Rectal smooth muscle tissue (tissue), 1 donor: ENCODE results near the gene GARIN5A.

Experiments
- H3K27ac ChIP-seq: one replicate; pipeline ENCODE4 v1.7.0; 2013; ENCODE audit warnings: low read depth, low read length, inconsistent platforms
- H3K27me3 ChIP-seq: one replicate; pipeline ENCODE4 v1.7.0; 2013; ENCODE audit warnings: low read length; ENCODE audit not compliant: control insufficient read depth, insufficient read depth
- H3K36me3 ChIP-seq: one replicate; pipeline ENCODE4 v1.7.0; 2013; ENCODE audit warnings: low read length; ENCODE audit not compliant: control insufficient read depth, insufficient read depth
- H3K4me1 ChIP-seq: one replicate; pipeline ENCODE4 v1.7.0; 2013; ENCODE audit warnings: low read length; ENCODE audit not compliant: control insufficient read depth, insufficient read depth
- H3K4me3 ChIP-seq: one replicate; pipeline ENCODE4 v1.7.0; 2013; ENCODE audit warnings: low read length
- H3K9ac ChIP-seq: one replicate; pipeline ENCODE4 v1.7.0; 2013; ENCODE audit warnings: low read length

GARIN5A gene

DNA sequence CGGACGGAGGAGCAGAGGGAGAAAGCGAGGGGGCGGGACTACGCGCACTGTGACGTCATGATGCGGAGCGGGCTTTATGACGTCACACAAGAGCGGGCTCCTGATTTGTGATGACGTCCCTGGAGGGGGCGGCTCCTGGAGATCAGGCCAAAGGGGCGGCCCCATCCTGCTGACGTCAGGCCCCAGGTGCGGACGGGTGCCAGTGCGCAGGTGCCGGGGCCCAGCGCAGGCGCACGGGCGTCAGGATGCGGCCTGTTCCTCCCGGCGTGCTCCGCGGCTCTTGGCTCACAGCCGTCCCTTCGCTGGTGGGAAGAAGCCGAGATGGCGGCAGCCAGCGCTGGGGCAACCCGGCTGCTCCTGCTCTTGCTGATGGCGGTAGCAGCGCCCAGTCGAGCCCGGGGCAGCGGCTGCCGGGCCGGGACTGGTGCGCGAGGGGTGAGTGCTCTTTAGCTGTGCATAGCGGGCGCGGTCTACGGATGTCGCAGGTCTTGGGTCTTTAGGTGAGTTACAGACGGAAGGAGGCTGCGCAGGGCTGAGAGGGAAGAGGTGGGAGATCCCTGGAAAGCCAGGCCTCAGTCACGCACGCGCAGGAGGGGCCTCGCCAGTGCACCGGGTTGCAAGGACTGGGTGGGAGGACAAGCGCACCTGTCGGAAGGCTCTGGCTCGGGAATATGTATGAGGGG lies at the start of gene GARIN5A, which contains the start of gene EMC10:
Gene GARIN5A (minus strand): TSS at position 625 of the 683 bp plus-strand sequence. CDS start 460 bp downstream, at position 165.
Gene EMC10 (plus strand): TSS at position 284 of the 683 bp plus-strand sequence. CDS start 38 bp downstream, at position 322.
- Histone ChIP-seq H3K4me1 (peaks cover 4% of the 10 kb centered on the region), H3K27ac (peak within 1 kb of the TSS; percentile 38), H3K9ac (peak within 1 kb of the TSS; percentile 47), H3K27me3 (no peaks in the 10 kb centered on the region), H3K4me3 (peak within 1 kb of the TSS; percentile 74), H3K36me3 (peaks cover 7% of the 10 kb centered on the region)

DNA sequence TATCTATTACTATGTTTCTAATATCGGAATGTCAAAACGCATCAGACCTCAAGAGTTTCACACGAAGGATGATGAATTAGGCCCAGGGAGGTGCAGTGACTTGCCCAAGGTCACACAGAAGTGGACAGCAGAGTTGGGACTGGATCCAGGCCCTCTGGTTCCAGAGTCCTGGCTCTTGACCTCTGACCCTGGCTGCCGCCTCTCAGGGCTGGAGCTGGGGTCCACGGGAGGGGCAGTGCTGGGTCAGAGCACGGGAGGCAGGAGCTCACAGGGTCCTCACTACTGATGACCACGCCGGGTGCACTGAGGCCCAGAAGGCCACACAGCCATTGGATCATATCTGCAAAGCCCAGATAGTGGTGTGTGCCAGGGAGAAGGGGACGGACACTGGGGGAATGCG lies 46.2 kb upstream of the GARIN5A start:
- H3K36me3 ChIP-seq: no peaks in the 10 kb centered on the region
- peaks cover 3% of the 10 kb centered on the region for H3K27me3 ChIP-seq
- H3K4me1 ChIP-seq: no peaks in the 10 kb centered on the region
- H3K9ac ChIP-seq: no peak overlapping the region
- H3K4me3 ChIP-seq: no peak overlapping the region
- no peak overlapping the region for H3K27ac ChIP-seq

DNA sequence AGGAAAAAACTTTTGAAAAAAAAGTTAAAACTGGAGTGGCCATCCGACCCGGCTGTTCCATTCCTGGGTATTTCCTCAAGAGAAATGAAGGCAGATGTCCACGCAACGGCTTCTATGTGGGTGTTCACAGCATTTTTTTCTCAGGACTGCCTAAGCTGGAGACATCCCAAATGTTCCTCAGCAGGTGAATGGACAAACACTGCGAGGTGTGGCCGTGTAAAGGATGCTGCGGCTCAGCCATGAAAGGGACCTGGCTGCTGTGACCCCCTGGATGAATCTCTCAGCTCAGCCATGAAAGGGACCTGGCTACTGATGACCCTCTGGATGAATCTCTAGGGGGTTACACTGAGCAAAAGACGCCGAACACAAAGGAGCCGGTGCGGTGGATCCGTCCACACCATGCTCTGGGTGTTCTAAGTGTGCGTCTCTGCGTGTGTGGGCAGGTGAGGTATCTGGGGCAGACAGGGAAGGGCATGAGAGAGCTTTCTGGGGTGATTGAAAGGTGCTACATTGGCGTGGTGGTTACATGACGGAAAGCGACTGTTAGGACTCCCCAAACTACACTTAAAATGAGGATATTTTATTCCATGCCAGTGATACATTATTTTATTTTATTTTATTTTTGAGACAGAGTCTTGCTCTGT lies 44.3 kb upstream of the GARIN5A start:
- Histone ChIP-seq H3K4me3 (no peak overlapping the region), H3K27ac (no peak overlapping the region), H3K9ac (no peak overlapping the region), H3K4me1 (no peaks in the 10 kb centered on the region), H3K27me3 (peaks cover 1% of the 10 kb centered on the region), H3K36me3 (no peaks in the 10 kb centered on the region)

DNA sequence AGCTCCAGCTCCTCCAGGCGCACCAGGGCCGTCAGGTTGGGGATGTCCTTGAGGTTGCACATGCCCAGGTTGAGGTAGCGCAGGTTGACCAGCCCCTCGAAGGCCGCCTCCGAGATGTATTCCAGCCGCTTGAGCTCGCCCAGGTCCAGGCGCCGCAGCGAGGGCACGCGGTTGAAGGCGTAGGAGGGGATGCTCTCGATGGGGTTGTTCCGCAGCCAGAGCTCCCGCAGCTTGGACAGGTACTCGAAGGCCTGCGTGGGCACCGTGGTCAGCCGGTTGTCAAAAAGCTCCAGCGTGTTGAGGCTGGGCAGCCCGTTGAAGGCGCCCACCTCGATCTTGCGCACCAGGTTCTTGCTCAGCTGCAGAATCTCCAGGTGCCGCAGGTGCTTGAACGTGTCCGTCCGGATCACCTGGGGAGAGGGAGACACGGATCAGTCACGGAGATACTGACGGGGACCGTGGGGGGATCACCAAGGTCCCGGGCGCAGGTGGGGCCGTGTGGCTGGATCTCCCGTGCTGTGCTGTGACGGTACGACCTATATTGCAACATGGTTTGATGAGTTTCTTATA lies 42.4 kb upstream of the GARIN5A start:
- Histone ChIP-seq H3K27ac (no peak overlapping the region), H3K4me3 (no peak overlapping the region), H3K36me3 (no peaks in the 10 kb centered on the region), H3K9ac (no peak overlapping the region), H3K27me3 (peaks cover 7% of the 10 kb centered on the region), H3K4me1 (no peaks in the 10 kb centered on the region)

DNA sequence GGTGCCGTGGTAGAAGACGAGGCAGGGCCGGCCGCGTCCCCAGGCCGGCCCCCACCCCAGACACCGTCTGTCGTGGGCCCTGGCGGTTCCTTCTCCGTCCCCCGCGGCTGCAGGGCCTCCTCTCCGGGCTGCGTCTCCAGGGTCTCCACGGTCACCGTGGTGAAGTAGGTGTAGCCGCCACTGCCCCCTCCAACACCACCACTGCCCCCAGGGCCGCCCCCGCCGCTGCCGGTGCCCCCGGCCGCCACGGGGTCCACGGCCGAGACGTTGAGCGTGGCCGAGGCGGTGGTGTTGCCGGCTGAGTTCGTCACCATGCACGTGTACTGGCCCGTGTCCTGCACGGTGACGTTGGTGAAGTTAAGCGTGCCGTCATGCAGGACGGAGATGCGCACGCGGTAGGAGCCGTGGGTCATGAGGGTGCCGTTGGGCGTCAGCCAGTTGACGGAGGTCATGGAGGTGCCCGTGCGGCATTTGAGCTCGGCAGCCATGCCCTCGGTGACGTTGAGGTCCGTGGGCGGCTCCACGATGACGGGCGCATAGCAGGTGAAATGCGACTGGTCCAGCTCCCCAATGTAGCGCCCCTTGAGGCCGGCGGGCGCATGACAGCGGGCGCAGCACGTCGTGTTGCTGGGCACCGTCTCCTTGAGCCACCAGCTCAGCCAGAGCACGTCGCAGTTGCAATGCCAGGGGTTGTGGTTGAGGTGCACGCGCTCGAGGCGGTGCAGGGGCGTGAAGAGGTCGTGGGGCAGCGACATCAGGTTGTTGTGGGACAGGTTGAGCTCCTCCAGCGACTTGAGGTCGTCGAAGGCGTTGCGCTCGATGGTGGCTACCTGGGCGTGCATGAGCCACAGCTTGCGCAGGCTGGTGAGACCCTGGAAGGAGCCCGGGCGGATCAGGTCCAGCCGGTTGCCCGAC lies 41.7 kb upstream of the GARIN5A start:
- Histone ChIP-seq H3K27me3 (peaks cover 7% of the 10 kb centered on the region), H3K9ac (no peak overlapping the region), H3K4me3 (no peak overlapping the region)

DNA sequence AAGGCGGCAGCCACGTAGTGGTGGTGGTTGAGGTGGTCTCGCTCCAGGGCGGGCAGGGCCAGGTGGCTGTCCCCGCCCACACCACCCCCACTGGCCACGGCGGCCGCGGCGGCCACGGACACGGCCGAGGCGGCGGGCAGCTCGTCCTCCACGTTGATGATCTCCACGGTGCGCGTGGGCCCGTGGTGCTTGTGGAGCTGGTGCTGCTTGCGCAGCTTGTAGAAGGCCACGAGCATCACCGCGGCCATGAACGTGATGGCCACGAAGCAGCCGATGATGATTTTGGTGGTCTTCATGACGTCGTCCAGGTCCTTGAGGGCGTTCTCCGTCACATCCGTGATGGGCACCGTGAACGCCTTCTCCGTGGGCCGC lies 41.0 kb upstream of the GARIN5A start:
- no peaks in the 10 kb centered on the region for H3K36me3 ChIP-seq
- H3K4me3 ChIP-seq: no peak overlapping the region
- no peak overlapping the region for H3K9ac ChIP-seq
- H3K27ac ChIP-seq: no peak overlapping the region
- peaks cover 7% of the 10 kb centered on the region for H3K27me3 ChIP-seq
- no peaks in the 10 kb centered on the region for H3K4me1 ChIP-seq

More for the DNA sequence above, 41.7 kb upstream of the GARIN5A start:
- Histone ChIP-seq H3K27ac (no peak overlapping the region), H3K4me1 (no peaks in the 10 kb centered on the region), H3K36me3 (no peaks in the 10 kb centered on the region)

DNA sequence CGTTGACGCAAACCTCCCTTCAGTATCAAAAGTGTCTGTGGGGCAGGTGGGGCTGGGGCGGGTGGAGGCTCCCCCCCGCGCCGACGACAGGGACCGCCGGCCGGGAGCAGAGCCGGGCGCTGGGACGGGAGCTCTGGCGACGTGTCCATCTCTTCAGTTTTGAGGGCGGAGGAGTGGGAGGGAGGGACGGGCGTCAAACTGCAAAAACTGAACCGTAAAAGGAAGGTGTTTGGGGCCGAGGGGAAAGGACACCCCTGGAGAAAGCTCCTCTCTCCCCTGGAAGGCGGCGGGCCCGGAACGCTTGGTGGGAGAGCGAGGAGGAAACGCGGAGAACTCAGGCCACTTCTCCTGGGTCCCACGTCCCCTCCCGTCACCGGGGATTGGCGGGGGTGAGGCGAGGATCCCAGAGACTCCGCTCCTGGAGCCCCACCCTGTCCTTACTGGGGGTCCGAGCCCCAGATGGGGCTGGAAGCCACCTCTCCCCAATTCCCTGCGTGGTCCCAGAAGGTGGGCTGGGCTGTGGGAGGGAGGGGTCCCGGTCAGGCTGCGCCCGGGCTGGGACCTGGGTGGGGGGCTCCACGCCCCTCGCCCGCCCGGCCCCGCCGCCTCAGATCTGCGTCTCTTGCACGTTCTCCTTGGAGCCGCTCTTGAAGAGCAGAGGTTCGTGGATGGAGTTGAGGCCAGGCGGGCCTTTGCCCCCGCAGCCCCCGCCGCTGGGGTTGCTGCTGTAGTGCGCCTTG lies 40.5 kb upstream of the GARIN5A start:
- H3K4me3 ChIP-seq: no peak overlapping the region
- no peaks in the 10 kb centered on the region for H3K4me1 ChIP-seq
- peaks cover 7% of the 10 kb centered on the region for H3K27me3 ChIP-seq
- H3K27ac ChIP-seq: no peak overlapping the region
- H3K36me3 ChIP-seq: no peaks in the 10 kb centered on the region
- no peak overlapping the region for H3K9ac ChIP-seq

DNA sequence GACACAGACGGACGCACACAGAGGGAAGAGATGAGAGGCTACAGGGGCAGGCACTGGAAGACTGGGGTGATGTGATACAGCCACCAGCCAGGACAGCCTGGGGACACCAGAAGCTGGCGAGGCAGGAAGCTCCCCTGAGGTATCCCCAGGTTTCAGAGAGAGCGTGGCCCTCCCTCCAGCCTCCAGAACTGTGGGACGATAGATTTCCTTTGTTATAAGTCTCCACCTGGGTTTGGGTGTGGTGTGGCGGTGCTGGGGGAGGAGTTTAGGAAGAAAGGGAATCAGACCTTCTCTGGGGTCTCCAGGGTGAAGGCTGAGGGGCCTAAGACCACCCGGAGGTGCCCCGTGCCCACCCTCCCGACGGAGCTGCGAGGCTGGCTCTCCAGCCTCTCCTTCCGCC lies 39.8 kb upstream of the GARIN5A start:
- H3K9ac ChIP-seq: no peak overlapping the region
- no peak overlapping the region for H3K27ac ChIP-seq
- no peak overlapping the region for H3K4me3 ChIP-seq
- H3K36me3 ChIP-seq: no peaks in the 10 kb centered on the region
- H3K4me1 ChIP-seq: no peaks in the 10 kb centered on the region
- peaks cover 7% of the 10 kb centered on the region for H3K27me3 ChIP-seq

DNA sequence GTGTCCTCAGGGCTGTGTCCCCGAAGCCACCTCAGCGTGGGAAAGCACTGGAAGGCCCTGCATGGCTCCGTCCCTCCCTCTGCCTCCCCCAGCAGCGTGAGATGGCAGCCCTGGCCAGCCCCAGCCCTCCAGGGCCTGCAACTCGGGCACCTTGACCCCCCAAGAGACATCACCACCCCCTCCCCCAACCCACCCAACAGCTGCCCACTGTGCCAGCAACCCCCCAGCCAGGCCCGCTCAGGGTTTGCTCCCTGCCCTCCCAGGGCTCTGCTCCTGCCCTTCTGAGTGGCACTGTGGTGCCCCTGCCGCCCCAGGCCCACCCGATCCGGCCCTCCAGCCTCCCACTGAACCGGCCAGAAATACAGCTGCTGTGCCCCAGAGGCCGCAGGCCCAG lies 38.5 kb upstream of the GARIN5A start:
- H3K9ac ChIP-seq: no peak overlapping the region
- peaks cover 7% of the 10 kb centered on the region for H3K27me3 ChIP-seq

DNA sequence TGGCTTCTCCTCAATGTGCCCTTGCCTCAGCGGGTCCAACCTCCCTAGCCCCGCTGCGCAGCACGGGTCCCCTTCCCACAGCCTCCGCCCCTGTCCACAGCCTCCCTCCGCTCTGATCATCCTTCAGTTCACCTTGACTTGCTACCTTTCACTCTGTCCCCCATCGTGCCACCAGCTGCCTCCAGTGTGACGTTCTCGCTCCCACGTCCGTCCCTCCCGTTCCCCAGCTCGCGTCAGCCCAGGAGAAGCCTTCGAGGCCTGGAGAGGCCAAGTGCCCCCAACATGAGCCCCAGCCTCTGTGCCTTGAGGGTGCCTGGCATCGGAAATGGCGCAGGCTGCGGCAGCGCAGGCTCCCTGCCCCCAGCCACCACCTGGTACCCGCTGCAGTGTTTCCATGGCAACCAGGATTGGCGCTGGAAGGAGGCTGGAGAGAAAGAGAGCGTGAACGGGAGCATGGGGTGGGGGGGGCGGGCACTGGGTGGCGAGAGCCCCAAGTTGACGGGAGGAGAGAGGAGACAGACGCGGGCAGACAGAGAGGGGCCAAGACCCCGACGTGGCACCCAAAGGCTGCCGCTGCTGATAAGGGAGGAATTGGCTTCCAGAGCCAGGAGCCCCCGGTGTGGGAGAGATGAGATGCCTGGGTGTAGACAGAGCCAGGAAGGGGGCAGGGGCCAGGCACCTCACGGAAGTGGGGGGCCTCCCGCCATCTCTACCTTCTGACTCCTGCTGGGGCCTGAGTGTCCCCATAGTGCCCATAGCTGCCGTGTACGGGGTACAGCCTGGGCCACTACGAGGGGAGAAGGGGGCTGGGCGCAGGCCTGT lies 37.9 kb upstream of the GARIN5A start:
- Histone ChIP-seq H3K9ac (no peak overlapping the region), H3K4me3 (no peak overlapping the region), H3K27ac (no peak overlapping the region), H3K36me3 (no peaks in the 10 kb centered on the region), H3K27me3 (peaks cover 7% of the 10 kb centered on the region), H3K4me1 (no peaks in the 10 kb centered on the region)

More for the DNA sequence above, 38.5 kb upstream of the GARIN5A start:
- no peaks in the 10 kb centered on the region for H3K36me3 ChIP-seq
- no peak overlapping the region for H3K4me3 ChIP-seq
- H3K4me1 ChIP-seq: no peaks in the 10 kb centered on the region
- H3K27ac ChIP-seq: no peak overlapping the region

DNA sequence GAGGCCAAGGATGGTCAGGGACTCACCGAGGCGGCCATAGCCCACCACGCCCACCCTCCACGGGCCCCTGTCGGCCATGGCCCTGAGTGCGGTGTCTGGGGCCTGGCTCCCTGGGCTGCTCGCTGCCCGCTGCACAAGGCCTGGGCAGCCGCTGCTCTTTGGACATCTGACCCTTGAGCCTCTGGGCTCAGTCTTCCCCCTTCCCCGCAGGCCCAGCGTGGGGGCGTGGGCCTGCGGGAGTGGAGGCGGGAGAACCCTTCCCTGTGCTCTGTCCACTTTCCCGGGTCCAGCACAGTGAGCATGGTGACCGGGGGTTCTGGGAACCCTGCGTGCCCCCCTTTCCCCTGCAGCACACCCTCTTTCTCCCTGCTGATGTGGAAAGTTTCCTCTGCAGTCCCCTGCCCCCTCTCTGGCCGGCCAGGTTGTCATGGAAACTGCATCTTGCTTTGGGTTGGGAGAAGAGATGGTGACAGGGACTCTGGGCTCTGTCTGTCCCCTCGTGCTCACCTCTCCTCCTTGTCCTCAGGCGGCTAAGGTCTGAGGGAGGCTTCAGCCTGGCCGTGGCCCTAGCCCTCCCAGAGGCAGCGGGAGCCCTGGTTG lies 37.2 kb upstream of the GARIN5A start, which contains the start of gene ASPDH:
Gene ASPDH (minus strand): TSS at position 168 of the 600 bp plus-strand sequence. CDS start 90 bp downstream, at position 78.
- H3K27me3 ChIP-seq: peaks cover 7% of the 10 kb centered on the region
- H3K9ac ChIP-seq: no peak within 1 kb of the TSS
- H3K36me3 ChIP-seq: no peaks in the 10 kb centered on the region
- H3K4me1 ChIP-seq: no peaks in the 10 kb centered on the region
- no peak within 1 kb of the TSS for H3K4me3 ChIP-seq
- H3K27ac ChIP-seq: no peak within 1 kb of the TSS
